Testis (tissue), 2 donors: ENCODE results near the gene STEAP3.

ENCODE experiments used
- POLR2A ChIP-seq: fragments of 450-650 bp; IDR thresholded peaks from one replicate; pipeline ENCODE4 v1.6.1; 2017; ENCODE audit warnings: antibody characterized with exemption, mild to moderate bottlenecking, moderate library complexity
- TF ChIP-seq, protein P1 (sequence below), 3 experiments: fragments of 450-650 bp in 2 of 3; fragments of 200-600 bp in 1 of 3; sonication (generic) in 1 of 3; IDR thresholded peaks; one replicate each; pipeline ENCODE4 v1.5.1; 2016 to 2019; ENCODE audit warnings: antibody characterized with exemption in 3 of 3, mild to moderate bottlenecking in 2 of 3, moderate library complexity in 1 of 3

DNA sequence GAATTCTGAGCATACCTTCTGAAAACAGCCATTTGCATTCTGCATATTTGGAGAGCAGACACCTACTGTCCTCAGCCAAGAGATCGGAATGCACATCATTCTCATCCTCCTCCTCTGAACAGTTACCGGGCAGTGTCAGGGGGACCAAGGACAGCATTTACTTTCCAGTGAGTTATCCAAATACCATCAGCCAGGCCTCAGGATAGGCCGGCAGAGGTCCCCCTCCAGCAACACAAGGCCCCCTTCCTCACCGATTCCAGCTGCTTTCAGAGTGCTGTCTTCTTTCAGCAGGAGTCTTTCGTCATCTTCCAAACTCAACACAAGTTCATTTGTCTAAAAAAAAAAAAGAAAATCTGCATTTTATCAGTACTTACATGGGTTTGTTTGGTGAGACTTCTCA is 87.7 kb downstream of the STEAP3 start:
- no peak for TF ChIP-seq POLR2A
- TF ChIP-seq, protein P1, sequence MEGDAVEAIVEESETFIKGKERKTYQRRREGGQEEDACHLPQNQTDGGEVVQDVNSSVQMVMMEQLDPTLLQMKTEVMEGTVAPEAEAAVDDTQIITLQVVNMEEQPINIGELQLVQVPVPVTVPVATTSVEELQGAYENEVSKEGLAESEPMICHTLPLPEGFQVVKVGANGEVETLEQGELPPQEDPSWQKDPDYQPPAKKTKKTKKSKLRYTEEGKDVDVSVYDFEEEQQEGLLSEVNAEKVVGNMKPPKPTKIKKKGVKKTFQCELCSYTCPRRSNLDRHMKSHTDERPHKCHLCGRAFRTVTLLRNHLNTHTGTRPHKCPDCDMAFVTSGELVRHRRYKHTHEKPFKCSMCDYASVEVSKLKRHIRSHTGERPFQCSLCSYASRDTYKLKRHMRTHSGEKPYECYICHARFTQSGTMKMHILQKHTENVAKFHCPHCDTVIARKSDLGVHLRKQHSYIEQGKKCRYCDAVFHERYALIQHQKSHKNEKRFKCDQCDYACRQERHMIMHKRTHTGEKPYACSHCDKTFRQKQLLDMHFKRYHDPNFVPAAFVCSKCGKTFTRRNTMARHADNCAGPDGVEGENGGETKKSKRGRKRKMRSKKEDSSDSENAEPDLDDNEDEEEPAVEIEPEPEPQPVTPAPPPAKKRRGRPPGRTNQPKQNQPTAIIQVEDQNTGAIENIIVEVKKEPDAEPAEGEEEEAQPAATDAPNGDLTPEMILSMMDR (IDR thresholded peaks at IDR 0.05) = no peak
